ENCODE measurements around the gene GABRB3.
"Not testable (repeated sequence)": the region's sequence is repeated elsewhere in the genome, so short reads cannot be mapped to it uniquely, and the experiment has no call there.

The GABRB3 gene

DNA sequence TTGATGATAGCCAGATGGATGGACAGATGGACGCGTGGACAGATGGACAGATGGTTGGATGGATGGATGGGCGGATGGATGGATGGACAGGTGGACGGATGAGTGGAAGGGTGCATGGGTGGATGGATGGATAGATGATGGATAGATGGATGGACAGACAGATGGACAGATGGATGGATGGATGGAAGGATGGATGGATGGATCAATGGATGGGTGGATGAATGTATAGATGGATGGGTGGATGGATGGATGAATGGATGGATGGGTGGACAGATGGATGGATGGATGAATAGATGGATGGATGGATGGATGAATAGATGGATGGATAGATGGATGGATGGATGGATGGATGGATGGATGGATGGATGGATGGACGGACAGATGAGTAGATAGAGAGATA, 40.9 kb downstream of the GABRB3 start:
- no peak for DNase-seq

DNA sequence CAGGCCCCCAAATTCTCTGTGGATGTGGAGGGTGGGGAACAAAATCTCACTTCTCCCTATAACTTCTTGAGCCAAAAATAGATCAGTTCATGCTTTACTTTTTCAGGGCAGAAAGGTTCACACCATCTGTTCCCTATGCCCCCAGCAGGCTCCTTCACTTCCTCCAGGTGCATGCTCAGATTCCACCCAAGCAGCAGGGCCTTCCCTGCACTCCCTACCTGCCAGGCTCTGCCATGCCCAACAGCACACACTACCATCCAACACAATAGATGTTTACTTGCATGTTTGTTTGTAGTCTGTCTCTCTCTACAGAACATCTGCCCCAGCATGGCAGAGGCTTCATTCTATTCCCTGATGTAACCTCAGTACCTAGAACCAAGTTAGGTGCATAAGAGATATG, 43.3 kb downstream of the GABRB3 start:
- DNase-seq = no peak

DNA sequence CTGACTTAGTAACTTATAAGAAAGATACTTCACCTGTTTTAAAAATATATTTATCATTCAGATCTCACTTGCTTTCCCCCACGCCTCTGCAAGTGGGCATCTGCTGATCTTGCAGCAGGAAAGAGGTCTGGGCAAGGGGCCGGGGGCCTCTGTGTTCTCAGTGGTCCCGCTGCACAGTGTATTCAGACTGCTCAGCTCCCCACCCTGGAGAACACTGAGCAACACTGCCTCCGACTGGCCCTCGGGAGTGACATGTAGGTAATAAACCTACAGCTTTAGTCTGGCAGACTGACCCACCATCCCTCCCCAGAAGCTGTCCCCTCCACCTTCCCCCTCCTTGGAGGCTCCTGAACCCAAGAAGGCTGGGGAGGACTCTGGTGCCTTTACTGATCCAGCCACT, 43.8 kb downstream of the GABRB3 start:
- DNase-seq = no peak

DNA sequence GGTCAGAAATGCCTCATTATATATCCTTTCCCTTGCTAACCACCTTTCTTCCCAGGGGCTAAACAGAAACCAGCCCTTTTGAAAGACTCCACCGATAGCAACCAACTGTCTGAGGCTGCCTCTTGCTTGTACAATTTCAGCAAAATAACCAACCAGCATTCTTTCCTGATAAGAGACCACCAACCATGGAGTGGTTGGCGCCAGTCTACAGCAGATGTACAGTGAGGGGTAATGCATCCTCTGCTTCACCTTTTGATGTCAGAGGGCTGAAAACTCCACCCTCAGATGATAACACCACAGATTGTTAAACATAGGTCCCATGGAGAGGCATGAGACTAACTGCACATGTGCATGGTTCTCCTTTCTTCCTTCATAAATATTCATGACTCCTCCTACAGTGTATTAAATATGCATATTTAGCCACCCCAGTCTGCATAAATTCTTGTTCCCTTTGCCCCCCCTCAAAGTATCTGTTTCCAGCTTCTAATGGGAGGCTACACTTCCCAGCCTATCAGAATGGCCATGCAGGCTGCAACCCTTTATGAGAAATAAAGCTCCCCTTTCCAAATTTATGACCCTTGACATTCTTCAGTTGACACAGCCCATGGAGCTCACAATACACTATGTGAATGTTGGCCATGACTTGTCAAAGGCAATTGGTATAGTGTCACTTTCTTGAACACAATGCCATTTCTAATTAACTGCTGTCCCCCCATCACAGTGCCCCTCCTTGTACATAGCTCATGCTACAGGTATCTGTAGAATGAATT, 48.3 kb downstream of the GABRB3 start:
- DNase-seq = no peak

DNA sequence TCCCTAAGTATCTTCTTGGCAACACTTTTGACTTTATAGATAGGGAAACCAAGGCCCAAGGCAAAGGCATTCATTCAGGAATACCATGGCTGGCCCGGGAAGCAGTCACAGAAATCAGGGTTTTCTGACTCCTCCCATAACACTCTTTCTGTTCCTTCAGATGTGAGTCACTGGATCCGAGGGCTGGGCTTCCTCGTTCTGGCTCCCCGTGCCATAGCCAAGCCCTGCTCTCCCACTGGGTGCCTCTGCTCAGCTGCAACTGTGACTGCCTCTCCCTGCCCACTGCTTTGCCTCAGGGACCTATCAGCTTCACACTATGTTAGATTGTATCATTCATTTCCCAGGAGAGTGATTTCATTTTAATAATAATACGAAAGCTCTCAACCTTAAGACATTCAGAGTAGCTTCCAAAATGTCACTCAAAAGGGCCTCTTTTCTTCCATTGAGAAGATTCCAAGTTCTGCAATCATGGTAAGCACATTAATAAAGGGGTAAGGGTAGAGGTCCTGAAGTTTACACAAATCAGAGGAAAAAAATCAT, 50.2 kb downstream of the GABRB3 start:
- DNase-seq = no peak

DNA sequence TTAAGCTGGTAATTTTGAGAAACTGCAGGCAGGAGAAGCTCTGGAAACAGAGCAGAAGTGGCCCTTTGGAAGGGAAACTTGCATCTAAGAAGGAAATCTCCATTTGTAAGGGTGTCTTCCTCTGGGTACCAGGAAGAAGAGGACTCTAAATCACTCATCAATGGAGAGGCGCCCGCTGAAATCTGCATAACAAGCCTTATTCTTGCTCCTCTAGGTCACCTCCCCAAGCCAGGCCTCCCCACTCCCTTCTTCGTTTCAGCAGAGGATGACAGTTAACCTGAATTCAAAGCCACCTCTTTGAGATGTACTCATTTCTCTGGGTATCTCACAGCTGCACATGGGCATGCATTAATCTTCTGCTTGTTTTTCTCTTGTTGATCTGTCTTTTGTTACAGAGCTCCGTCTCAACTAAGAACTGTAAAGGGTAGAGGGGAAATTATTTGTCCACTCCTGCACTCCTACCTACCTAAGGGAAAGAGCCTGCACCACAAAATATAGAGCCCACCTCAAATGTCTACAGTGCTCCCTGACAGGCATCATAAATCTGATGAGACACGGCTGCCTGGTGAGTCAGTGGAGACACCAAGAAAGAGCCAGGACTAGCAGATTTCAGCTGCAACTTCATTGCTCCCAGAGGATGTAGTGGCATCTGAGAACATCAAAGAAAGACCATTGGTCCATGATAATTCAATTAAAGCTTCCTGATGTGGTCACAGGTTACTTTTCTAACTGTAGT, 51.5 kb downstream of the GABRB3 start:
- DNase-seq = no peak

DNA sequence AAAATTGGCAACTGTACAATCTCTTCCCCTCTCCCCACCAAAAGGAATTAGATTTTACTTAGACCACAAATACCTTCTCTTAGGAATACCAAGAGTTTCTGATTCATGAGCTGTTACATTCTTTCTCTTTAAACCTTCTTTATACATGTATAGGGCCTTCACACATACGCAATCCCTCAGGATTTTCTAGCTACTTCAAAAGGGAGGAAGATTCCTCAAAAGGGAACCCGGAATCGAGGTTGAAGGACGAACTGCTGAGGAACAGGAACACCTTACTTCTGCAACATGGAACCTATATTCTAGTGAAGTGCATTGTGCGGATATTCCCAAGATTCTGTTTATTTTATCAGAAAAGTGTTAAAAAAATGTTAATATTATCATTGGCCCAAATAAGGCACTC, 52.3 kb downstream of the GABRB3 start:
- no peak for DNase-seq

DNA sequence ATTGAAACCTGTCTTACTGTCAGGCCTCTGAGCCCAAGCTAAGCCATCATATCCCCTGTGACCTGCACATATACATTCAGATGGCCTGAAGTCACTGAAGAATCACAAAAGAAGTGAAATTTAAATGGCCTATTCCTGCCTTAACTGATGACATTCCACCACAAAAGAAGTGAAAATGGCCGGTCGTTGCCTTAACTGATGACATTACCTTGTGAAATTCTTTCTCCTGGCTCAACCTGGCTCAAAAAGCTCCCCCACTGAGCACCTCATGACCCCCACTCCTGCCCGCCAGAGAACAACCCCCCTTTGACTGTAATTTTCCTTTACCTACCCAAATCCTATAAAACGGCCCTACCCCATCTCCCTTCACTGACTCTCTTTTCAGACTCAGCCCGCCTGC, 53.0 kb downstream of the GABRB3 start:
- DNase-seq = not testable (repeated sequence)

DNA sequence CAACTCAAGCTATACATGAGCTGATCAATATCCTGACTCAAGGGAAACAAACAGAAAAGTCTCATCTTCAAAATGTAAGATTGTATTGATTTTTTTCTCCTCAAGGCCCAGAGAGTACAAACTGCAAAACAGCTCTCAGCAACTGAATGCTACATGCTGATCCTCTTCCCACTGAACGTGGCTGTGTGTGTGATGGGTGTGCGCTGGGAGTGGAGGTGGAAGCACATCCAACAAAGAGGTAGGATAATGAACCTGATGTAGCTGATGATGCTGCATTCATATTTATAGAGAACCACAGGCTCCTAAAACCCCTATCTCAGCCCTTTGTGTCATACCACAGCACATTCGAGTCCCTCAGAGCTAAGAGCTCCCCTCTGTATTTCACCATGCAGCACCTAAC, 56.8 kb downstream of the GABRB3 start:
- no peak for DNase-seq

DNA sequence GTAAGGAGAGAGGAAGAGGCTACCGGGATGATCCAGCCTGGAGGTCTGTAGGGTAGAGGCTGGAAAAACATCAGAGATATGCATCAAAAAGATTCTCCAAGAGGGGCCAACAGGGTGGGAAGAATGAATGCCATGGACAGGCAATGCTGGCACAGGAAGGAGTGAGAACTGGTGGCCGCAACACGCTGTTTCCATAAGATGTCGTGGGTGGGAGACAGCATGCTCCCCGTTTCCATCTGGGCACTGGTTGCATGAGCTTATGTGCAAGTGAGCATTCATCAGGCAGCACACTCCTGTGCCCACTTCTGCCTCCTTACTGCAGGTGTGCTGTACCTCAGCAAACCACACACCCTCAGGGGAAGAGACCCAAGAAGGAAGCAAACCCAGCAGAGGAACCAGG, 59.4 kb downstream of the GABRB3 start:
- DNase-seq = no peak

DNA sequence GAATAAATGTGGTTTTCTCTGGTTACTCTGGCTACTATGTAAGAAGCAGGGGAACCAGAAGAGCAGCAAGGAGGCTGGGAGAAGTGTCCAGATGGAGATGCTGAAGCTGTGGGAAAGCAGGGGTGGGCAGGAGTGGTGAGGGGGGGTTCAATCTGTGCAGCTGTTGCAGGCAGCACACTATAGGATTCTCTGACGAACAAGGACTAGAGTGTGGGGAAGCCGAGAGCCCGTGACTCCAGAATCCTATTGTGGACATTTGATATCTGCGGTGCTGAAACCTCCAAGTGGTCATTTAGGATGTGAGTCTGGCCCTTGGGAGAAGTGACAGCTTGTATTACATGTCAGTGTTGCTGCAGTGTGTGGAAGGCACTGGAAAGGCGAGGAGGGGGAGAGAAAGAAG, 60.5 kb downstream of the GABRB3 start:
- no peak for DNase-seq

DNA sequence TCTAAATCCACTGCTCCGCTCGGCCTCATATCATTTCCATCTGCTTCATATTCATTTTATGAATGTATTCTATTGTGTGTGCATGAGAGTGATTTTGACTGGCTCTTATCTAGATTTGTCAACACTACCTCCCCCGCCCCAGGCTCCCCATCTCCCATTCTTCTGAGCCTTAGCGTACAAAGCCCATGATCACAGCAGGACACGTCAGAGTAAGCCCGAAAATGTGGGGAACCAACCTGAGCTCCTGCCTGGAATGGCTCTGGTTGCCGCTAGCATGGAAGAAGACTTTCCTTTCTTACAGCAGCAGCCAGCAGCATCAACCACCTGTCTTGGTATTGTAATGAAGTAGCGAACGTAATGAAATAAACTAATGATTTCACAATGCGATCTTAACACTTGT, 61.4 kb downstream of the GABRB3 start:
- DNase-seq = no peak

DNA sequence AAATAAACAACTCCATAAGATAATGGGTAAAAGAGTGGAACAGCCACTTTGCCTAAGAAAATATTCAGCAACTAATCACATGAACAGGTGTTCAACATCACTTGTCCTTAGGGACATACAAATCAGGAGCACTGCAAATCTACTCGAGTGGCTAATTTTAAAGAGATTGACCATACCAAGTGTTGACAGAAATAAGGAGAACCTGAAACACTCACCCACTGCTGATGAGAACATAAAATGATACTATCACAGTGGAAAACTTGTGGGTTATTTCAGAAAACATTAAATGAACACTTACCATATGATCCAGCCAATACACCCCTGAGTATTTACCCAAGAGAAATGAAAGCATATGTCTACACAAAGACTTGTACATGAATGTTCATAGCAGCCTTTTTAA, 70.5 kb downstream of the GABRB3 start:
- DNase-seq = no peak

DNA sequence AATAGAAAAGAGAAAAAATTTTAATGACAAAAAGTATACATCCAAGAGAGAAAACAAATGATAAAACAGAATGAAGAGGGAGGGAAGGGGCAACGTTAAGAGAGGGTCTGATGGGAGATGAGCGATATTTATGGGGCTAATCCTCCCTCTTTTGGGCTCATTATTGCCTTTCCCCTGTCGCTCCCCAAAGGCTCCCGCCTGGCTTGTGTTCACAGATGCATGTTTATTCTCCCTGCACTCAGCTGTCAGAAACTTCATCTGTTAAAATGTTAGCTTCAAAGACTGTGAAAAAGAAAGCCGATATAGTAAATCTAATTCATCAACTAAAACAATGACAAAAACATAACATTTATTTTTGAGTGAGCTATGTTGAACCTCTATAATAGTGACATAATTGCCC, 74.3 kb downstream of the GABRB3 start:
- DNase-seq = no peak

DNA sequence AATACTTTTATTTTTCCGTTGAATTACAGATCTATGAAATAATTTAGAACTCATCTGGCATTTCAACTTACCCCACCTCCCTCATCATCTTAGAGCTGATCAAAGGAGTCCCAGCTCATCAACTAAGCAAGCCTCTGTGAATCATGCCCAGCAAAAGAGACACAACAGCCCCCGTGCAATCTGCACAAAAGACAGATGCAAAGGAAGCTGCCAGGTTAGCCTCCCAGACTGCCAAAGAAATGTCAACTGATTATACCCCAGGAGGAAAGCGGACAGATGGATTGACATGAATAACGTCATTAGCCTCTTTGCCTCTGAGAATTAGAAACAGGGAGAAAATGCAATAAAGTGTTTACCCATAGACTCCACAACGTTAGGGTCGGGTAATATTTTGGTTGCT, 75.0 kb downstream of the GABRB3 start:
- no peak for DNase-seq

DNA sequence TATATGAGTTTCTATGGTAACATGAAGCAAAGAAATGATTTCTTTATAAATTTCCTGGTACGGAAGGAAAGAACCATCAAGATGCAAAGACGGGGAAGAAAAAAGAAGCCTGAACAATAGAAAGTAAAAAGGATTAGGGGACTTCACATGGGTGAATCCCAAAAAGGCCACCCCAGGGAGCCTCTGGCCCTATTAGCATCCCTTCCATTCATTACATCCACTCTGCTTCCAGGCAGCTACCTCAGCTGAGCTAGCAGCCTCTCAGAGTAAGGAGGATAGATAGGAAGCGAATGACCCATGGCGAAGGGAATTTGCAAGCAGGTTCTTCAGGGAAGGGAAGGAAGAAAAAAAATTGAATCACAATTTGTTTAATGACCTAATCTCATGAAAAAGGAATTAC, 81.6 kb downstream of the GABRB3 start:
- DNase-seq = no peak

DNA sequence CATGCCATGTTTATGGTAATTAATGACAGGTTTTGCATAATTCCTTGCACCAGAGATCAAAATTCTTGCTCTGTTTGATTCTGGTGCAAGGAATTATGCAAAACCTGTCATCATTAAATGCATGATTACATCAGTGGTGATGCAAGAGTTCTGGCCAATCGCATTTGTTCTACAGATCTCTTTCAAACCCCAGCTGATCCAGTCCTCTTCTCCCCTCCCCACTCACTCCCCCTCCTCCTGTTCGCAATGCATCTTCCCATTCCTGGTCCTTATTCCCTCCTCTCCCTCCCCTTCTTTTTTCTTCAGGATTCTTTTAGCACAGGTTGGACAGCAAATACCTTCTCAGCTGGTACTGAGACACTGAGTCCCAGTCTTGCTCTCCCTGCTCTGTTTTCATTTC, 82.1 kb downstream of the GABRB3 start:
- no peak for DNase-seq

DNA sequence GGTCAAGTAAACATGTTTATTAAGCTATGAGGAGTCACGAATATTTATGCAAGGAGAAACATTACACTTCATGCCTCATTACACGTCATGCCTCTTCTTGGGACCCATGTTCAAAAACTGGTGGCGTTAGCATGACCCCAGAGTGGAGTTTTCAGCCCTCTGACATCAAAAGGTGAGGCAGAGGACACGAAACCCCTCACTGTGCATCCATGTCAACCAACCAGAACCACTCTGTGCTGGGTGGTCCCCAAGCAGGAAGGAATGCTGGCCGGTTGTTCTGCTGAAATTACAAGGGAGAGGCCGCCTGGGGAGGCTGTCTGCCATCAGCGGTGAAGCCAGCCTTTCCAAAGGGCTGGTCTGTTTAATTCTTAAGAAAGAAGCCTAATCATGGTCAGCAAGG, 83.4 kb downstream of the GABRB3 start:
- no peak for DNase-seq

DNA sequence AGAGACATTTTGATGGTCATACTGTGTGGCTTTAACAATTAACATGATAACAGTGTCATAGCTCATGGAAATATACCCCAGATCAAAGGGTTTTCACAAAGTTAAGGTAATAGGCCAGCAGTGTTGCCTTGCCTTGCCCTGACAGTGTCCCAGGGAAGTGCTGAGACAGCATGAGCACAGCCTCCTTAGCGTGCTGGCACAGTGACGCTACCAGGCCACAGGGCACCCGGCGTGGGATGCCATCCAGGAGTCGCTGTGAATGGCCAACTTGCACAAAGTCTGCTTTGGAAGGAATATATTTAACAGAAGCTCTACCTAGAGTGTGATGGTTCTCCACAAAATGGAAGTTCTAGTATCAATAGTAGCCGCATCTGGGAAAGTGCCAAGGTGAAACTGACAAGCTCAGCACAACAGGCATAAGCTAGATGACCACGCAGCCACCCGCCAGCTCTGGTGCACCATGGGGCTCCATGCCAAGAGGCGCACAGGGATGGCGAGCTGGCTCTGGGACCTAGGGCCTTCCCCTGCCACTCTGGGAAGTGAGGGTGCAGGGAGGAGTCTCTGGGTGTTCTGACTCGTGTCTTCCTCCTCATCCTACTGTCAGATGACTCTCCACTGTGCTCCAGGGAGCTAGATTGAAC, 86.2 kb downstream of the GABRB3 start:
- DNase-seq = no peak

DNA sequence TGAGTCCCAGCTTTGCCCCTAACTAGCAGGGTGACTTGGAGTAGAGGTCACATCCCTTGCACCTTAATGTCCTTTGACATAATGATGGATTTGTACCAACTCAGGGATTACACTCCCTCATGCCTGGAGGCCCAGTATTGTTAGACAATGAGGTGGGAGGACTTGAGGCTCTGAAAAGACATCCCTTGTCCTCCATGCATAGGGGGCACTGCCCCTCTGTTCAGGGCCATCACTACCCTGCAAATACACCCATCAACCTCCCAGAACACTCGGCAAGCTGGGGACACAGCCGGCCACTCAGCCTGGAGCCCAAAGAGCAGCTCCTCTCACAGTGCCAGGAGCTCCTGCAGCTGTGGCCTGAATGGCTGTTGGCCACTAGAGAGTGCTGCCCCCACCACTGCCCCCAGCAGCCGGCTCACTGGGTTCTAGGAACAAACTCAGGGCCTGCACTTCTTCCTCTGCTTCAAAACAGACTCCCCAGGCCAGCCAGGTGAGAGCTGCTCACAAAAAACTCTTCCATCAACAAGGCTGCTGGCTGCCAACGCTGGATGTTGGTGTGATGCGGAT, 90.2 kb downstream of the GABRB3 start:
- DNase-seq = no peak

DNA sequence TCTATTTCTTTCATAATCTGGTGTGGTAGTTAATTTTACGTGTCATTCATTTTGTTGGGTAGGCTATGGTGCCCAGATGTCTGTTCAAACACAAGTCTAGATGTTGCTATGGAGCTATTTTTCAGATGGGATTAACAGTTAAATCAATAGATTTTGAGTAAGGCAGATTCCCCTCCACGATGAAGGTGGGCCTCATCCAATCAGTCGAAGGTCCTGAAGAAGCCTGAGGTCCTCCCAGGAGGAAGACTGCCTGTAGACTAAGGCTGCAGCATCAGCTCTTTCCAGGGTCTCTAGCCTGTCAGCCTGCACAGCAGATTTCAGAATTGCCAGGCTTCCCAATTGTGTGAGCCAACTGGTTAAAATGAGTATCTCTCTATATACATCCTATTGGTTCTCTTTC, 92.9 kb downstream of the GABRB3 start:
- no peak for DNase-seq

DNA sequence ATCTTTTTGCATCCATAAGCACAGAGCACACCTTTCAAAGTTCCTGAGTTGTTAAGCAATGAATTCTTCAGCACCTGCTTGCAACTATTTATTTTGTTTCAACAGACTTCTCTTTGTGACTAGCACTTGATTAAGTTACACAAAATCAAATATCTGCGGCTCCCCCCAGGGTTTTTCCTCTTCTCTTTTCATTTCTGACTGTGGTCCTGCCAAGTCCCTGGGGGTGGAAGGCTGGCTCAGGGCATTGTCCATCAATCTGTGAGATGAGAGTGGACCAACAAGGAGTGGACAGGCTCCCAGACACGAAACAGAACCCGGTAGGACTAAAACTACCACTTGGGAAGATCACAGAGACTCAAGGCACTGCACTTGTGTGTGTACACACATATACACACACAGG, 96.8 kb downstream of the GABRB3 start:
- DNase-seq = no peak

DNA sequence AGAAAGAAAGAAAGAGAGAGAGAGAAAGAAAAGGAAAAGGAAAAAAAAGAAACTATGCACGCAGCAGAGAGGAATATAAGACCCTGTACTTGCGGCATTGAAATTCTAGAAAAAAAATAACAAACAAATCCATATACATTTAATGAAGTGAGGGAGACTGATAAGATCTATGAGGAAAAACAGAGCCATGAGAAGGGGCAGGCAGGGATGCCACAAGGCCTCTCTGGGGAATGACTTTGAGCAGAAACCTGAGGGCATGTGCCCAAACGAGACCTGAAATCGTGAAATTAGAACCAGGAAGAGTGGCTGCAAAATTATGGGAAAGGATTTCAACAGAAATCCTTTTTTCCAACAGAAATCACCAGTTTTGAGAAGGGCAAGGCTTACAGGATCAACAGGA, 98.4 kb downstream of the GABRB3 start:
- DNase-seq = no peak

DNA sequence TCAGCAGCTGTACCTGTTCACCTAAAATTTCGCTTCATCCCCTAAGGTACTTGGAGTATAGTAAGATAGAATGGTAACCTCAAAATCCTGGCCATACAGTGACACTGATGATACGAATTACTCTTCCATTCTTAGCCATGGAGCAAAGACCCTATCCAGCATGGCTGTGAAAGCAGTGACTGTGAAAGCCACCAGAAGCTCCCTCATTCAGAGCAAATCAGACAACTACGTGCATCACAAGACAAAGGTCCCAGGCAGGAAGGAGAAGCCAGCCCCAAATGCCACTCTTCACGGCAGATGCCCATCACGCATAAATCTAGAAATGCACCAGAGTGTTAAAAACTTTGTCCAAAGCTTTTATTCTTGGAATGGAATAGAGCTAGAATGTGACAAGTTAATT, 99.4 kb downstream of the GABRB3 start:
- no peak for DNase-seq

All from NCI-H345 (cell line).